GM21723 (cell line): ENCODE data around the gene CFAP100.

Source experiments
- ATAC-seq: cut with Tn5 transposase; IDR thresholded peaks from one replicate; pipeline ENCODE4 v1.9.1; 2021; ENCODE audit warnings: mild to moderate bottlenecking, moderate library complexity; ENCODE audit not compliant: unreplicated experiment

Gene CFAP100

GRCh38 chr3:126439346-126439967 is 44.7 kb downstream of the CFAP100 start:
- no peak for ATAC-seq

GRCh38 chr3:126439968-126440708 is 45.4 kb downstream of the CFAP100 start:
- ATAC-seq = no peak

DNA sequence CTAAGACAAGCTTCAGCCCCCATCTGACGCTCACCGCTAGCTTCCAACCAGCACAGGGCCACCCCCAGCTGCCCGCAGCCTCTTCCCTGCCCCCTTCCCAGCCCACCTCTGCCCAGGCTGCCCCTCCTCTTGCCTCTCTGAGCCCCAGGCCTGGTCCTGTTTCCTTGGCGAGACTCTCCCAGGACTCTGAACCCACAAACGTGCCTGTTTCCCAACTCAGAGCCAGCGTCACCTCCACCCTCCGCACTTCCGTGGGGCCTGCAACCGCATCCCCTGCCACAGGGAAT is 45.9 kb downstream of the CFAP100 start:
- no peak for ATAC-seq

DNA sequence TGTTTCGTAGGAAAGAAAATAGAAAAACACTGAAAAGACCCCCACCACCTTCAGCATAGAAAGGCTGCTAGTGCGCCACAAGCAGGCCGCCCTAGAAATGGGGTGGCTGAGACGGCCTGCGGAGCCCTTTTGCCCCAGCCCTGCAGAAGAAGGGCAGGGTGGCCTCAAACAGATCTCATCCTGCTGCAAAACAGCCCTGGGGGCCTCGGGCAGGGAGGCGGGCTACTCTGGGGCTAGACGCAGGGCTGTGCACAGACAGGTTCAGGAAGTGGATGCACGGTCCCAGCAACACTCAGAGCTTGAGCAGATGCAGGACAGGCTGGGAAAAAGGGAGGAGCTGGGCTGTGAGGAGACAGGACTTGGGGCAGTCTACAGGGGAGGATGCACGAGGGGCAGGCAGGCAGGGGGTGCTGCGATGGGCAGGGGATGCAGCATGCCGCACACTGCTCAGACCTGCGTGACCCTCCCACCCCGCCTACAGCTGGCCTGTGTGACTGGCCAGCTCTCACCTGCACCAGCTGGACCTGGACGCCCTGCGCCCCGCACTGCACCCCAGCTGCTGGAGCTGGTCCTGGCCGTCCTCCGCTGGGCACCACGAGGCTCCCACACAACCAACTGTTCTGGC is 46.7 kb downstream of the CFAP100 start:
- ATAC-seq = no peak

DNA sequence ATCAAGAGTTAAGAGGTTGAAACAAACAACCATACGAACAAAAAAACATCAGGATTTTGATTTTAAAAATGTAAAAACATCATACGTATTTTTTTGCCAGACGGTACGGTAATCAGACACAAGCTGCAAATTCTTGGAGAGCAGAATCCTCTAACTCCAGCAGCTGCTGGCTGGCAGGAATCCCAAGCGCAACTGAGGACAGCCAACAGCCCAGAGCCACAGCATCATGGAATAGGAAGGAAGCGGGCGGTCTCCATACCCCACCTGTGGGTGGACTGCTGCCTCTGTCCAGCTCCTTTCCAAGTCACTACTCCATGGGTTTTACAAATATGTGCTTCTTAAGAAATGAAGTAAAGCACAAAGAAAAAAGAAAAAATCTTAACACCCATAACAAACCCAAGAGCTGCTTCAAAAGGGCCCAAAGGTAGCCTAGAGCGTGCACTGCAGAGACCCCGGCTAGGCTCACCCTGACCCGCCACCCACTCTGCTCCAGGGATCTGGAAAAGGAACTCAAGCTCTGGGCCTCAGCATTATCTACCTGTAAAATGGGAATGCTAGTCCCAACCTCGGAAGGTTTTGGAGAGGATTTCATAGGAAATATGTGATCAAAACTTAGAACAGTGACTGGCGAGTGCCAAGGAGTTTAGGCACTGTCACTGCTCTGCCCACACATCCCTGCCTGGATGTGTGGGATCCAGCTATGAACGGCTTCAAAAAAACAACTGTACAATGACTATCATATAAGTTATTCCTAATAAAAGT is 47.6 kb downstream of the CFAP100 start:
- no peak for ATAC-seq

- no peak for ATAC-seq
These were observed 48.1 kb downstream of the CFAP100 start for GRCh38 chr3:126442856-126443242.

DNA sequence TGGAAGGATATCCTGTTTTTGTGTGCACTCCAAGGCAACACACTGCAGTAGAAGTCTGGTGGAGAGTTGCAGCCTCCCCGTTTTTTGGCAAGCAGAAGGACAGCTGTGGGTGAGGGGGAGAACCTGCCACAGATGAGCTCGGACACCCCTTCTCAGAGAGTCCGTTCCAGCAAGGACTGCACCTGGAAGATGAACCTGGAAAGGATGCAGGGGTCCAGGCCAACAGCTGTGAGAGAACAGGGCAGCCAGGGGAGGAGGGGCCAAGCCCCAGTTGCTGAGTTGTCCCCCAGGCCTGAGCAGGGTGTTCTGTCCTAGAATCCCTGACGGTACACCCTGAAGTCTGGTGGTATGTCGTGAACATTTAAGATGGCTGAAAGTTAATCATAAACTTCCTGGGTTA is 50.8 kb downstream of the CFAP100 start:
- ATAC-seq = no peak

GRCh38 chr3:126446301-126446700 is 51.6 kb downstream of the CFAP100 start:
- ATAC-seq = no peak

DNA sequence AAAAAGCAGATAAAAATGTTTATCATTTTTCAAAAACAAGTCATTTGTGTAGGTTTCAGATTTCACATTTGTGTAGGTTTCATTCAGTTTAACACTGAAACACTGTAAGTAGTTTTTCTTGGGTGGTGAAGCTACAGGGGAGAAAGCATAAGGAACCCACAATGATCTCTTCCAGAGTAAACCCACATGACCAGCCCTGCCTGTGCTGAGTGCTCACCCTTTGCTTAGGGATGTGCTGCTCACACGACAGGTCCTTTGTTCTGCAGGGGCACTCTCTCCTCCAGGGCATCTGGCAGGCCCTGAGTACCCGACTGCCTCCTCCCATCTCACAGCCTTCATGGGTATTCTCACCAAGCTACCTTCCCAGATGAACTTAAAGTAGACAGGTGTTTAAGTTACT is 52.1 kb downstream of the CFAP100 start:
- ATAC-seq = no peak

DNA sequence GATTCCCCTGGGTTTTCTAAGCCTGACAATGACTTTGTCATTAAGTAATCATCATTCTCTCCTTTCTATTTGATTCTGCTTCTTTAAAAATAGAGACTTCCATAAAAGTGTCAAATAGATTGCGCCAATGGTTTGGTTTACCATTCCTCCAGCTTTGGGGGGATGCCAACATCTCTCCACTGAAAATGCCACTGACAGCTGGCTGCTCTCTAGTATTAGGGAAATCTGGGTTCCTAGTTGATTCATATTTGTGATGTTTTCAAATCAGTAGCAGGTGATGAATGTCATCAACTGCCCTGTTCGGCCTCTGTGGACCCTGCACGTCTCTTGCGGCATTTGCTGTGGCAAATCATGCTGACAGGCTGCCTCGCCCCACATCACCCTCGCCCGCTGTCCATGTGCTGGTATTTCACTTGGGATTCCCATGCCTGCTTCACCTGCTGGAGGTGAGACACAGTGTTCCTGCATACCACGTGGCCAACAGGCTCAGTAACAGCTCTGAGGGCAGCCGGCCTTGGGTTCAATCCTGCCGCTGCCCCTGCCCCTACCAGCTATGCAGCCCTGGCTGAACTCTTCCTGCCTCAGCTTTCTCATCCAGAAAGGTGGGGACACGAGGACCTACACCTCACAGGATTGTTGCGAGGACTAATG is 52.9 kb downstream of the CFAP100 start:
- ATAC-seq = no peak

DNA sequence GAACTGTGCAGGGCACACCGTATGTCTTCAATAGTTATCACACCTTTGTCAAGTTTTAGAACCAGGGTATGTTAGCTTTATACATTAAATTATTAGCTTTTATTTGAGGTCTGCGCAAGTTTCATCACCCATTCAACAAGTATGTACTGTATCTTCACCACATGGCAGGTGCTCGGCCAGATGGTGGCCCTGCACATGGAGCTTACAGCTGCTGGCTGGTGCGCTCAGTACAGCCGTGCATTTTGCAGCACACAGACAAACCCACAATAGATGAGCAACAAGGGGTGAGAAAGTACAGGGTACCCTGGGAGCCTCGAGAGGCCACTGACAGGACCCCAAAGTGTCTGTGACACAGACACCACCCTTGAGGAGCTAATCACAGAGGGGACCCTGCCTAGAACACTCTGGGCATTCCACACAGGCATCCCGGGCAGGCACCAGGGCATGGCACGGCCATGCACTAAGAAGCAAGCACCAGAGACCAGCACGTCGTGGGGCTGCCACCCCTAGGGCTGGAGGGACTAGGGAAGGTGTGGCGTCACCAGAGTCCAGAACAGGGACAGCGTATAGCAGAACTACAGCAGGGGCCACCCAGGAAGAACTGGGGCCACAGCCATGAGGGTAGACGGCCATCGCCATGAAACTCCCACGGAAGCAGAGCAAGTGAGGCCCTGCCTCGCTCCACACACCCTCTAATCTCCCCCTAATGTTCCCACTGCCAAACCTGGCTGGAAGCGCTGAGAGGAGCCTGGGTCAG is 53.6 kb downstream of the CFAP100 start:
- ATAC-seq = no peak

DNA sequence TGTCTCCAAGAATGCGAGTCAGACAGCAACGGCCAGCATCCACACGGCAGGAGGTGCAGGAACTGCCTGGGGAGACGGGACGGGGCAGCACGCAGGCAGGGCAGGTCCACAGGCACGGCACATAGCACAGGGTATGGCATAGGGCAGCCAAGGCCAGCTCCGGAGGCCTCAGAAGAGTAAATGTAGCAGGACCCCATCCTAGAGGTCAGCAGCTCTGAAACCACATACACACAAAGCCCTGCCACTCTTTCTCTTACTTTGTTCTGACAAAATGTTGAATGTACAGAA is 54.1 kb downstream of the CFAP100 start:
- ATAC-seq = no peak

- no peak for ATAC-seq
These were observed 54.9 kb downstream of the CFAP100 start for GRCh38 chr3:126449621-126450051.

GRCh38 chr3:126450219-126450618 is 55.5 kb downstream of the CFAP100 start:
- no peak for ATAC-seq

DNA sequence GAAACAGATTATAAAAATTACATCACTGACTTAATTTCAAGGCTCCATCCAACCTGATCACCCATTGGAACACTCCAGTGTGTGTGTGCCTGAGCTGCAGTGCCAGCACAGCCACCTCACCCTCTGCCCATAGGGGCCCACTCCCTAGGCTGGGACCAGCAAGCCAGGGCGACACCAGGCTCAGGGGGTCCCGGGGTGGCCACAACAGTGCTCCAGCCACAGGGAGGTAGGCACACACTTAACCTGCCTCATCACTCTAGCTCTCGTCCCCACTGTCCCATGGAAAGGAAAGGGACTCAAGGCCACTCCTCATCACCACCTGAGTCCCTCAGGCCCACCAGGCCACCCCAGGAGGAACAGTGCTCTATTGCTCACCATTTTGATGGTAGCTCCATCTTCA is 56.0 kb downstream of the CFAP100 start:
- no peak for ATAC-seq

DNA sequence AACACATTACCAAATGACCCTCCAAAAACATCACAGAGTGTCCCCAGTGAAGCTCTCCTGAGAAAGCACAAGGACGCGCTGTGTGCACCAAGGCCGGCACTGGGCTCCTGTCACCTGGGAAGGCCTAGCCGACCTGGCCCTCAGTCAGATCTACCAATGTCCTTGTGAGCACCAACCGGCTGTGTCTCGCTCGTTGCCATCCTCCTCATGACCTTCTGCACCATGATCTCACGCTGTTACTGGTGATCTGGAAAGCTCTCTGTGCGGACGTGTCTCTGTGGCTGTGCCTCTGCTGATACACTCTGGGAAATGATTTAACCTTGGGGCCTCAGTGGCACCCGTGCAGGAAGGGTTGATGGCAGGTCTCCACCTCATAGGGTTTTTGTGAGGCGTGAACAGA is 56.8 kb downstream of the CFAP100 start:
- no peak for ATAC-seq

DNA sequence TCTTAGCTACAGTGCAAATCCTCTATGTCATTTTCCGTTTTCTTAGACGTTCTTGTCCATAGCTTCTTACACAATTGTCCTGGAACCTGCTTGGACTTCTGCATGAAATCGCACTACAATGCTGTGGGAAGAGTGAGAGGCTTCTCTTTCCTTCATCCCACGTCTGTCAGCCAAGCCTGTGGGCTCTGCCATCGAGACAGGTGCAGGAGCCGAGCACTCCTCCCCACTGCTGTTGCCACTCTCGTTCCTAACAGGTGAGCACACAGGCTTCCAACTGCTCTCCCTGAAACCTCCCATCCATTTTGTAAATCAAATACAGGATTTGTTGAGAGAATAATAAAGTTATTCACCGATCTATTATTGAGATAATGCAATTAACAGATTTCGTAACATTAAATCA is 57.5 kb downstream of the CFAP100 start:
- ATAC-seq = no peak

DNA sequence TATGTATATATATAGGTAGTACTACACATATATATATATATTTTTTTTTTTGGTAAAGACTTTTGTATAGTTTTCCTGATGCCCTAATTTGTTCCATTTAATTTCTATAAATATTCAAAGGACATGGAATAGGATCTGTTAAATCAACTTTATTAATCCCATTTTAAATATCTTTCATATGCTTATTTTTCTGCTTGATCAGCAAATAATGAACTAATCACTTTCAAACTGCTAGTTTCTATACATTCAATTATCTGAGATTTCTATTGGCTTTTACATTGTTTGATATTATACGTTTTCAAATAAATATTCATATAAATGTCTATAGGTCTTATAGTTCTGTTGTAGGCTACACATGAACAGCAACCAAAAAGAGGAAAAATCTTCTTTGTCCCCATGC is 59.3 kb downstream of the CFAP100 start:
- ATAC-seq = no peak

DNA sequence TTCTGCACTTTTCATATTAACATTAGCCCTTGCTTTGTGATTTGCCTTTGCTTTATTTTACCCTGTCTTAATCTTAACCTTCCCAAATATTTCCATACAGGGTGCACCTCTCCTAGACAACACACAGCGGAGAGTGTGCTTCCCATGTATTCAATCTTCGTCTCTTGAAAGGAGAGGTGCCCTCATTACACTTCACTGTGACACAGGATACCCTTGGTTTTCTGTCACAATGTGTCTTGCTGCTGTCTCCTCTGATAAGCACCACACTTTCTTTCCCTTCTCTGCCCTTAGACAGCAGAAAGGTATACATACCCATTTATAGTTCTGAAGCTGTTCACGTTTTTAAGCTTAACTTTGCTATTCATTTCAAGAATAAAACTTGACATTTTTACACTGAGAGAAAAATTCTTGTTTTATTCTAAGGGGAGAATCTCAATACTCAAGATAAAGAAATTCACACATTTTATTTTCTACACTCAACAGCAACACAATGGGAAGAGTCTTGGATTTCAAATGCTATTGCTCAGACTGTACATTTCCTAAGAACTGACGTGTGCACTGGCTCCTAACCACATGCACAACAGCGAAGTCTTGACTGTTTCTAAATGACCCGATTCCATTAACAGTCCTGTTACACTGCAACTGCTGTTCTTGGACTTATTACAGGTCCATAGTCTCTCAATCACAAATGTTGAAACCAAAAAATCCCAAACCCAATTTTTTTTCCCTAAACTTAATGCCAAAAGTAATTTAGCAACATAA is 59.9 kb downstream of the CFAP100 start:
- no peak for ATAC-seq

GRCh38 chr3:126456211-126456610 is 61.5 kb downstream of the CFAP100 start:
- no peak for ATAC-seq
